Activated B cell treated with CpG ODN at 0.5 μM for 24 hours (primary cell): Measurements from ENCODE around the gene HS1BP3. TPM values are rescaled to one million over a fixed set of nuclear protein-coding genes. Genes with fewer than 3 reads are reported as not detected.

Source experiments
- ATAC-seq: fragments of 200-7000 bp; cut with Tn5 transposase; one replicate; pipeline ENCODE4 v1.10.0; 2021; ENCODE audit warnings: low read depth, mild to moderate bottlenecking, moderate library complexity
- CTCF ChIA-PET: fragments of 350-600 bp; sonication (Branson Sonifier 250); formaldehyde crosslinking; loops from one replicate; lab custom pipeline; 2021; ENCODE audit warnings: antibody characterized with exemption; lab: Charles Lee
- POLR2A ChIA-PET: fragments of 350-600 bp; sonication (Branson Sonifier 250); formaldehyde crosslinking; loops from one replicate; lab custom pipeline; 2021; ENCODE audit warnings: antibody characterized with exemption; lab: Charles Lee
- DNase-seq: peaks from one replicate; pipeline ENCODE4 v3.0.0; 2022
- H3K27ac Mint-ChIP-seq: one replicate; pipeline ENCODE4 v1.8.0; 2020; ENCODE audit warnings: mixed read lengths
- H3K27me3 Mint-ChIP-seq: one replicate; pipeline ENCODE4 v1.8.0; 2021; ENCODE audit warnings: mixed read lengths
- H3K36me3 Mint-ChIP-seq: one replicate; pipeline ENCODE4 v1.8.0; 2021; ENCODE audit warnings: low read depth, mixed read lengths
- H3K4me1 Mint-ChIP-seq: one replicate; pipeline ENCODE4 v1.8.0; 2021; ENCODE audit warnings: mixed read lengths
- H3K4me3 Mint-ChIP-seq: one replicate; pipeline ENCODE4 v1.8.0; 2020; ENCODE audit warnings: mild to moderate bottlenecking, mixed read lengths
- H3K9me3 Mint-ChIP-seq: one replicate; pipeline ENCODE4 v1.8.0; 2020; ENCODE audit warnings: mixed read lengths
- CTCF ChIP-seq: fragments of 200-600 bp; IDR thresholded peaks from one replicate; pipeline ENCODE4 v1.8.0; 2022; ENCODE audit warnings: antibody characterized with exemption, mild to moderate bottlenecking
- intact Hi-C: fragments of 100-400 bp; cut with micrococcal nuclease; formaldehyde crosslinking; loops from one replicate; pipeline ENCODE4 v1.15.1; 2024
- total RNA-seq: library from RNA; stranded (reverse); gene quantifications from 2 replicates; pipeline ENCODE4 v1.2.3, GENCODE V29; 2022

The HS1BP3 gene
- total RNA-seq, 1 donor from 2014 or later = 13.1 TPM

GRCh38 chr2:20567926-20568179, 83.0 kb downstream of the HS1BP3 start:
- Mint-ChIP-seq H3K4me3 (no peak overlapping the region), H3K4me1 (no peaks in the 10 kb centered on the region), H3K27ac (no peak overlapping the region), H3K9me3 (no peaks in the 10 kb centered on the region), H3K36me3 (no peaks in the 10 kb centered on the region), H3K27me3 (peaks cover 6% of the 10 kb centered on the region)
- TF ChIP-seq CTCF = no peak
- CTCF ChIA-PET = no interaction called here
- intact Hi-C loops = no loop called here
- POLR2A ChIA-PET = no interaction called here
- ATAC-seq (no peak), DNase-seq (no peak)

Other genes with a start within 250 kb of the HS1BP3 start
- 11.0 and 12.9 TPM in 2 replicates for gene RHOB, start 204.0 kb downstream of the HS1BP3 start, total RNA-seq
- gene GDF7, start 16.0 kb upstream of the HS1BP3 start, total RNA-seq = 5.9 and 6.7 TPM in 2 replicates
- 31.2 and 31.7 TPM in 2 replicates for gene LDAH, start 172.0 kb upstream of the HS1BP3 start, total RNA-seq